Measurements from ENCODE around the gene CCL4L2. TPM values are rescaled to one million over a fixed set of nuclear protein-coding genes. Genes with fewer than 3 reads are reported as not detected.
"Not testable (repeated sequence)": the region's sequence is repeated elsewhere in the genome, so short reads cannot be mapped to it uniquely, and the experiment has no call there.

Gene CCL4L2
- total and polyA plus RNA-seq, 2 donors (not counting 3 experiments of a cell fraction or from before 2014, with no cell fraction given) = not detected

DNA sequence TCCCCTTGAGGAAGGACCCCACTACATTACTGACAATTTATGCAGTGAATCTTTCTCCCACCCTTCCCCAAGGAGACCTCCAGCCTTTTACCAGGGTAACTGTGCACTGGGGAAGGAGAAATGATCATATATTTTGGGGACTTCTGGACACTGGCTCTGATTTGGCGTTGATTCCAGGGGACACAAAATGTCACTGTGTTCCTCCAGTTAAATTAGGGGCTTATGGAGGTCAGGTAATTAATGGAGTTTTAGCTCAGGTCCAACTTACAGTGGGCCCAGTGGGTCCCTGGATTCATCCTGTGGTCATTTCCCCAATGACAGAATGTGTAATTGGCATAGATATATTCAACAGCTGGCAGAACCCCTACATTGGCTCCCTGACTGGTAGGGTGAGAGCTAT lies 8.7 kb downstream of the CCL4L2 start:
- H3K9me1 ChIP-seq (replicated peaks; ENCODE audit: control insufficient read depth, extremely low read depth, insufficient read depth, low read length); intact Hi-C loops (cut with micrococcal nuclease); H4K20me1 ChIP-seq (replicated peaks; ENCODE audit: control insufficient read depth, extremely low read depth, insufficient read depth, low read length); H3K4me1 ChIP-seq (ENCODE audit: control insufficient read depth, extremely low read depth, insufficient read depth, low read length); H3K9me3 ChIP-seq (replicated peaks; ENCODE audit: control insufficient read depth, insufficient read depth, low read length); H3K36me3 ChIP-seq (ENCODE audit: control insufficient read depth in 2 of 2, extremely low read depth in 1 of 2, insufficient read depth in 2 of 2, low read length in 2 of 2); DNase-seq (ENCODE audit: low read depth, low spot score); H3K9ac ChIP-seq (replicated peaks; ENCODE audit: extremely low read depth, insufficient read depth, low read length); FAIRE-seq; H3K4me3 ChIP-seq (replicated peaks in 1 of 3; ENCODE audit: insufficient read depth in 1 of 3, low read depth in 1 of 3, low read length in 3 of 3); BruUV-seq (replicated peaks); H3K79me2 ChIP-seq (ENCODE audit: control insufficient read depth, insufficient read depth, low read length); H3K27me3 ChIP-seq (ENCODE audit: control insufficient read depth in 2 of 2, insufficient read depth in 2 of 2, low read length in 2 of 2); dilution Hi-C loops (cut with MboI; ENCODE audit: extremely low pct_ligation_motif_present, low sequenced_read_pairs); H3K27ac ChIP-seq (ENCODE audit: insufficient read depth, low read depth, low read length); POLR2A ChIA-PET; H3K4me2 ChIP-seq (ENCODE audit: insufficient read depth, low read length); CTCF ChIA-PET; H2AFZ ChIP-seq (ENCODE audit: low read depth, low read length): not testable (repeated sequence)

DNA sequence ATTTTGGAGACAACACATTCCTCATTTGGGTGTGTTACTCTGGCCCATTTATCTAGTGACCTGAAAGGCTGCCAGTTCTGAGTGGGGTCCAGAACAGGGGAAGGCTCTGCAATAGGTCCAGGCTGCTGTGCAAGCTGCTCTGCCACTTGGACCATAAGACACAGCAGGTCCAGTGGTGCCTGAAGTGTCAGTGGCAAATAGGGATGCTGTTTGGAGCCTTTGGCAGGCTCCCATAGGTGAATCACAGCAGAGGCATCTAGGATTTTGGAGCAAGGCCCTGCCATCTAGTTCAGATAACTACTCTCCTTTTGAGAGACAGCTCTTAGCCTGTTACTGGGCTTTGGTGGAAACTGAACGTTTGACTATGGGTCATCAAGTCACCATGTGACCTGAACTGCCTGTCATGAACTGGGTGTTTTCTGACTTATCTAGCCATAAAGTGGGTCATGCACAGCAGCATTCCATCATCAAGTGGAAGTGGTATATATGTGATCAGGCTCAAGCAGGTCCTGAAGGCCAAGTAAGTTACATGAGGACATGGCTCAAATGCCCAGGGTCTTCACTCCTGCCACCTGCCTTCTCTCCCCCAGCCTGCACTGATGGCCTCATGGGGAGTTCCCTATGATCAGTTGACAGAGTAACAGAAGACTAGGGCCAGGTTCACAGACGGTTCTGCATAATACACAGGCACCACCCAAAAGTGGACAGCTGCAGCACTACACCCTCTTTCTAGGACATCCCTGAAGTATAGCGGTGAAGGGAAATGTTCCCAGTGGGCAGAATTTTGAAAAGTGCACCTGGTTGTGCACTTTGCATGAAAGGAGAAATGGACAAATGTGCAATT lies 10.1 kb downstream of the CCL4L2 start:
- H2AFZ ChIP-seq (ENCODE audit: low read depth, low read length); H3K4me1 ChIP-seq (ENCODE audit: control insufficient read depth, extremely low read depth, insufficient read depth, low read length); DNase-seq (ENCODE audit: low read depth, low spot score); H4K20me1 ChIP-seq (replicated peaks; ENCODE audit: control insufficient read depth, extremely low read depth, insufficient read depth, low read length); H3K79me2 ChIP-seq (ENCODE audit: control insufficient read depth, insufficient read depth, low read length); H3K27me3 ChIP-seq (ENCODE audit: control insufficient read depth in 2 of 2, insufficient read depth in 2 of 2, low read length in 2 of 2); POLR2A ChIA-PET; H3K4me2 ChIP-seq (ENCODE audit: insufficient read depth, low read length); intact Hi-C loops (cut with micrococcal nuclease); H3K9ac ChIP-seq (replicated peaks; ENCODE audit: extremely low read depth, insufficient read depth, low read length); CTCF ChIA-PET; dilution Hi-C loops (cut with MboI; ENCODE audit: extremely low pct_ligation_motif_present, low sequenced_read_pairs); H3K9me1 ChIP-seq (replicated peaks; ENCODE audit: control insufficient read depth, extremely low read depth, insufficient read depth, low read length); H3K9me3 ChIP-seq (replicated peaks; ENCODE audit: control insufficient read depth, insufficient read depth, low read length); H3K4me3 ChIP-seq (replicated peaks in 1 of 3; ENCODE audit: insufficient read depth in 1 of 3, low read depth in 1 of 3, low read length in 3 of 3); H3K36me3 ChIP-seq (ENCODE audit: control insufficient read depth in 2 of 2, extremely low read depth in 1 of 2, insufficient read depth in 2 of 2, low read length in 2 of 2); FAIRE-seq; BruUV-seq (replicated peaks); H3K27ac ChIP-seq (ENCODE audit: insufficient read depth, low read depth, low read length): not testable (repeated sequence)

DNA sequence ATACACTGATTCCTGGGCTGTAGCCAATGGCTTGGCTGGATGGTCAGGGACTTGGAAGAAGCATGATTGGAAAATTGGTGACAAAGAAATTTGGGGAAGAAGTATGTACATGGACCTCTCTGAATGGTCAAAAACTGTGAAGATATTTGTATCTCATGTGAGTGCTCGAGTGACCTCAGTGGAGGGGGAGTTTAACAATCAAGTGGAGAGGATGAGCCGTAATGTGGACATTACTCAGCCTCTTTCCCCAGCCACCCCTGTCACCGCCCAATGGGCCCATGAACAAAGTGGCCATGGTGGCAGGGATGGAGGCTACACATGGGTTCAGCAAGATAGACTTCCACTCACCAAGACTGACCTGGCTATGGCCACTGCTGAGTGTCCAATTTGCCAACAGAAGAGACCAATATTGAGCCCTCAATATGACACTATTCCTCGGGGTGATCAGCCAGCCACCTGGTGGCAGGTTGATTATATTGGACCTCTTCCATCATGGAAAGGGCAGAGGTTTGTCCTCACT lies 10.8 kb downstream of the CCL4L2 start:
- POLR2A ChIA-PET; H3K36me3 ChIP-seq (ENCODE audit: control insufficient read depth in 2 of 2, extremely low read depth in 1 of 2, insufficient read depth in 2 of 2, low read length in 2 of 2); H4K20me1 ChIP-seq (replicated peaks; ENCODE audit: control insufficient read depth, extremely low read depth, insufficient read depth, low read length); BruUV-seq (replicated peaks); H3K4me3 ChIP-seq (replicated peaks in 1 of 3; ENCODE audit: insufficient read depth in 1 of 3, low read depth in 1 of 3, low read length in 3 of 3); H3K27me3 ChIP-seq (ENCODE audit: control insufficient read depth in 2 of 2, insufficient read depth in 2 of 2, low read length in 2 of 2); DNase-seq (ENCODE audit: low read depth, low spot score); intact Hi-C loops (cut with micrococcal nuclease); H3K4me2 ChIP-seq (ENCODE audit: insufficient read depth, low read length); H3K4me1 ChIP-seq (ENCODE audit: control insufficient read depth, extremely low read depth, insufficient read depth, low read length); H3K9me3 ChIP-seq (replicated peaks; ENCODE audit: control insufficient read depth, insufficient read depth, low read length); H3K27ac ChIP-seq (ENCODE audit: insufficient read depth, low read depth, low read length); FAIRE-seq; H2AFZ ChIP-seq (ENCODE audit: low read depth, low read length); H3K9ac ChIP-seq (replicated peaks; ENCODE audit: extremely low read depth, insufficient read depth, low read length); H3K79me2 ChIP-seq (ENCODE audit: control insufficient read depth, insufficient read depth, low read length); H3K9me1 ChIP-seq (replicated peaks; ENCODE audit: control insufficient read depth, extremely low read depth, insufficient read depth, low read length); CTCF ChIA-PET; dilution Hi-C loops (cut with MboI; ENCODE audit: extremely low pct_ligation_motif_present, low sequenced_read_pairs): not testable (repeated sequence)

DNA sequence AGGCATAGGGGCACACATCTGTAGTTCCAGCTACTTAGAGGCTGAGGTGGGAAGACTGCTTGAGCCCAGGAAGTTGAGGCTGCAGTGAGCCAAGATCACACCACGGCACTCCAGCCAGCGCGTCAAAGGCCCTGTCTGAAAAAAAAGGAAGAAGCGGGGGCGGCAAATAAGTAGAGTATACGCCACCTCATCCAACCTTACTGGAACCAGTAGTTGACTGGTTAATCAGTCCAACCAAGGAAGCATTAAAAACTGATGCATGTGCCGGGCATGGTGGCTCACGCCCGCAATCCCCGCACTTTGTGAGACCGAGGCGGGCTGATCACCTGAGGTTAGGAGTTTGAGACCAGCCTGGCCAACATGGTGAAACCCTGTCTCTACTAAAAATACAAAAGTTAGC lies 12.1 kb downstream of the CCL4L2 start:
- H3K36me3 ChIP-seq (ENCODE audit: control insufficient read depth in 2 of 2, extremely low read depth in 1 of 2, insufficient read depth in 2 of 2, low read length in 2 of 2); H3K4me2 ChIP-seq (ENCODE audit: insufficient read depth, low read length); POLR2A ChIA-PET; H3K27me3 ChIP-seq (ENCODE audit: control insufficient read depth in 2 of 2, insufficient read depth in 2 of 2, low read length in 2 of 2); H4K20me1 ChIP-seq (replicated peaks; ENCODE audit: control insufficient read depth, extremely low read depth, insufficient read depth, low read length); H2AFZ ChIP-seq (ENCODE audit: low read depth, low read length); CTCF ChIA-PET; intact Hi-C loops (cut with micrococcal nuclease); H3K4me3 ChIP-seq (replicated peaks in 1 of 3; ENCODE audit: insufficient read depth in 1 of 3, low read depth in 1 of 3, low read length in 3 of 3); H3K9me1 ChIP-seq (replicated peaks; ENCODE audit: control insufficient read depth, extremely low read depth, insufficient read depth, low read length); BruUV-seq (replicated peaks); H3K27ac ChIP-seq (ENCODE audit: insufficient read depth, low read depth, low read length); FAIRE-seq; H3K4me1 ChIP-seq (ENCODE audit: control insufficient read depth, extremely low read depth, insufficient read depth, low read length); DNase-seq (ENCODE audit: low read depth, low spot score); H3K79me2 ChIP-seq (ENCODE audit: control insufficient read depth, insufficient read depth, low read length); H3K9ac ChIP-seq (replicated peaks; ENCODE audit: extremely low read depth, insufficient read depth, low read length); dilution Hi-C loops (cut with MboI; ENCODE audit: extremely low pct_ligation_motif_present, low sequenced_read_pairs); H3K9me3 ChIP-seq (replicated peaks; ENCODE audit: control insufficient read depth, insufficient read depth, low read length): not testable (repeated sequence)

Data from endothelial cell of umbilical vein (primary cell).